Neural progenitor cell (in vitro differentiated cells): ENCODE results near the gene ADAMTS14. TPM values are rescaled to one million over a fixed set of nuclear protein-coding genes. Genes with fewer than 3 reads are reported as not detected.
"Not testable (repeated sequence)": the region's sequence is repeated elsewhere in the genome, so short reads cannot be mapped to it uniquely, and the experiment has no call there.

ENCODE experiments used
- DNase-seq: peaks from one replicate; pipeline ENCODE4 v3.0.0-alpha.2; 2016; ENCODE audit warnings: low spot score
- H2AFZ ChIP-seq: fragments of 200-600 bp; sonication (generic); replicated peaks from 2 replicates; pipeline ENCODE4 v1.6.1; 2016; ENCODE audit warnings: antibody characterized with exemption
- H3F3A ChIP-seq: fragments of 200-600 bp; sonication (generic); 2 replicates; pipeline ENCODE4 v1.6.1; 2016; ENCODE audit warnings: antibody characterized with exemption, low read depth
- H3K27ac ChIP-seq: fragments of 200-600 bp; sonication (generic); 2 replicates; pipeline ENCODE4 v1.5.1; 2016; ENCODE audit warnings: mild to moderate bottlenecking
- H3K27me3 ChIP-seq: fragments of 200-600 bp; sonication (generic); 2 replicates; pipeline ENCODE4 v1.6.1; 2016; ENCODE audit warnings: mild to moderate bottlenecking, moderate library complexity
- H3K36me3 ChIP-seq: fragments of 200-600 bp; sonication (generic); 2 replicates; pipeline ENCODE4 v1.5.1; 2016
- H3K4me1 ChIP-seq: fragments of 200-600 bp; sonication (generic); 2 replicates; pipeline ENCODE4 v1.6.1; 2016; ENCODE audit warnings: mixed run types
- H3K4me2 ChIP-seq: fragments of 200-600 bp; sonication (generic); 2 replicates; pipeline ENCODE4 v1.6.1; 2016
- H3K4me3 ChIP-seq: fragments of 200-600 bp; sonication (generic); 2 replicates; pipeline ENCODE4 v1.5.1; 2016
- H3K79me2 ChIP-seq: fragments of 200-600 bp; sonication (generic); 2 replicates; pipeline ENCODE4 v1.6.1; 2016; ENCODE audit warnings: low read depth
- H3K9ac ChIP-seq: fragments of 200-600 bp; sonication (generic); 2 replicates; pipeline ENCODE4 v1.6.1; 2016
- H3K9me3 ChIP-seq: fragments of 200-600 bp; sonication (generic); 2 replicates; pipeline ENCODE4 v1.5.1; 2016; ENCODE audit warnings: low read depth
- H4K20me1 ChIP-seq: fragments of 200-600 bp; sonication (generic); 2 replicates; pipeline ENCODE4 v1.6.1; 2016; ENCODE audit warnings: low read depth
- H3K27ac Mint-ChIP-seq: 3 replicates; pipeline ENCODE4 v1.8.0; 2021; ENCODE audit warnings: mixed read lengths
- H3K27me3 Mint-ChIP-seq: 2 replicates; pipeline ENCODE4 v1.8.0; 2022; ENCODE audit warnings: low read depth, mild to moderate bottlenecking, inconsistent platforms, moderate library complexity, mixed read lengths; ENCODE audit not compliant: insufficient read depth
- H3K36me3 Mint-ChIP-seq: 3 replicates; pipeline ENCODE4 v1.8.0; 2021; ENCODE audit warnings: mixed read lengths
- H3K4me1 Mint-ChIP-seq: 3 replicates; pipeline ENCODE4 v1.8.0; 2021; ENCODE audit warnings: mixed read lengths
- H3K4me3 Mint-ChIP-seq: 3 replicates; pipeline ENCODE4 v1.8.0; 2021; ENCODE audit warnings: mild to moderate bottlenecking, moderate library complexity, mixed read lengths
- H3K9me3 Mint-ChIP-seq: 3 replicates; pipeline ENCODE4 v1.8.0; 2020; ENCODE audit warnings: mixed read lengths
- CTCF ChIP-seq: fragments of 200-600 bp; sonication (generic); IDR thresholded peaks from 2 replicates; pipeline ENCODE4 v1.5.1; 2017; ENCODE audit warnings: antibody characterized with exemption, mild to moderate bottlenecking
- EZH2 ChIP-seq: fragments of 200-600 bp; sonication (generic); IDR thresholded peaks from 2 replicates; pipeline ENCODE4 v1.6.1; 2017; ENCODE audit warnings: antibody characterized with exemption, mild to moderate bottlenecking, moderate library complexity
- EZH2phosphoT487 ChIP-seq: fragments of 200-600 bp; sonication (generic); IDR thresholded peaks from 2 replicates; pipeline ENCODE4 v1.6.1; 2017; ENCODE audit warnings: antibody characterized with exemption
- total RNA-seq: library from RNA; depleted of rRNA; stranded (reverse); fragments of >200 nt; gene quantifications from 2 replicates; pipeline ENCODE4 v1.2.3, GENCODE V29; 2015; ENCODE audit warnings: low replicate concordance

The ADAMTS14 gene
- total RNA-seq, 1 donor from 2014 or later, result not detected

GRCh38 chr10:70622981-70623844 is 49.1 kb upstream of the ADAMTS14 start:
- no peak for DNase-seq
- peaks cover 25% of the 10 kb centered on the region for H3F3A ChIP-seq
- no peaks in the 10 kb centered on the region for H3K36me3 ChIP-seq
- H3K27ac Mint-ChIP-seq, result no peak overlapping the region
- H3K4me2 ChIP-seq, result no peak overlapping the region
- peaks cover 2% of the 10 kb centered on the region for H3K27me3 Mint-ChIP-seq
- no peaks in the 10 kb centered on the region for H3K79me2 ChIP-seq
- H3K9me3 ChIP-seq, result peaks cover 12% of the 10 kb centered on the region
- peaks cover 13% of the 10 kb centered on the region for H3K4me1 ChIP-seq
- no peak for TF ChIP-seq CTCF
- TF ChIP-seq EZH2, result no peak
- TF ChIP-seq EZH2phosphoT487, result no peak
- no peak overlapping the region for H3K9ac ChIP-seq
- H3K27ac ChIP-seq, result no peak overlapping the region
- H3K4me3 Mint-ChIP-seq, result no peak overlapping the region
- H3K27me3 ChIP-seq, result no peaks in the 10 kb centered on the region
- H3K4me1 Mint-ChIP-seq, result peaks cover 8% of the 10 kb centered on the region
- no peak overlapping the region for H2AFZ ChIP-seq
- no peaks in the 10 kb centered on the region for H3K36me3 Mint-ChIP-seq
- H4K20me1 ChIP-seq, result no peaks in the 10 kb centered on the region
- H3K4me3 ChIP-seq, result no peak overlapping the region
- peaks cover 11% of the 10 kb centered on the region for H3K9me3 Mint-ChIP-seq

GRCh38 chr10:70626056-70626455 is 46.2 kb upstream of the ADAMTS14 start:
- H3K9ac ChIP-seq, result no peak overlapping the region
- peaks cover 14% of the 10 kb centered on the region for H3K9me3 Mint-ChIP-seq
- no peak overlapping the region for H3K4me2 ChIP-seq
- H3K4me3 ChIP-seq, result no peak overlapping the region
- no peak overlapping the region for H3K4me3 Mint-ChIP-seq
- peaks cover 8% of the 10 kb centered on the region for H3K4me1 Mint-ChIP-seq
- peak overlapping the region; percentile 36 for H2AFZ ChIP-seq
- H3K27ac Mint-ChIP-seq, result no peak overlapping the region
- no peak overlapping the region for H3K27ac ChIP-seq
- H3K9me3 ChIP-seq, result no peaks in the 10 kb centered on the region
- H4K20me1 ChIP-seq, result no peaks in the 10 kb centered on the region
- no peak for DNase-seq
- no peaks in the 10 kb centered on the region for H3K36me3 Mint-ChIP-seq
- H3K27me3 ChIP-seq, result no peaks in the 10 kb centered on the region
- H3K36me3 ChIP-seq, result peaks cover 6% of the 10 kb centered on the region
- peaks cover 2% of the 10 kb centered on the region for H3K27me3 Mint-ChIP-seq
- no peaks in the 10 kb centered on the region for H3K79me2 ChIP-seq
- TF ChIP-seq EZH2phosphoT487 (no peak), CTCF (no peak), EZH2 (no peak)
- peaks cover 25% of the 10 kb centered on the region for H3F3A ChIP-seq
- H3K4me1 ChIP-seq, result peaks cover 13% of the 10 kb centered on the region

GRCh38 chr10:70629338-70629737 is 43.0 kb upstream of the ADAMTS14 start:
- peaks cover 14% of the 10 kb centered on the region for H3K9me3 Mint-ChIP-seq
- H3K4me1 Mint-ChIP-seq, result peaks cover 6% of the 10 kb centered on the region
- H3K4me3 Mint-ChIP-seq, result no peak overlapping the region
- Histone ChIP-seq H3K9ac (no peak overlapping the region), H3K27me3 (no peaks in the 10 kb centered on the region), H3K4me1 (peaks cover 17% of the 10 kb centered on the region), H3K79me2 (no peaks in the 10 kb centered on the region), H3K4me2 (no peak overlapping the region), H3K4me3 (no peak overlapping the region), H3K36me3 (peaks cover 6% of the 10 kb centered on the region), H3K9me3 (no peaks in the 10 kb centered on the region), H3F3A (peaks cover 12% of the 10 kb centered on the region), H4K20me1 (no peaks in the 10 kb centered on the region), H2AFZ (no peak overlapping the region), H3K27ac (no peak overlapping the region)
- no peak for TF ChIP-seq CTCF
- no peaks in the 10 kb centered on the region for H3K36me3 Mint-ChIP-seq
- no peak overlapping the region for H3K27ac Mint-ChIP-seq
- H3K27me3 Mint-ChIP-seq, result no peaks in the 10 kb centered on the region
- DNase-seq, result no peak

- not testable (repeated sequence) for H3K36me3 ChIP-seq, H3F3A ChIP-seq, H3K27ac Mint-ChIP-seq, H3K27me3 Mint-ChIP-seq, H3K4me1 ChIP-seq, H3K9ac ChIP-seq, H3K4me2 ChIP-seq, H3K36me3 Mint-ChIP-seq, H3K27me3 ChIP-seq, H4K20me1 ChIP-seq, H2AFZ ChIP-seq, H3K4me3 Mint-ChIP-seq, H3K4me1 Mint-ChIP-seq, H3K79me2 ChIP-seq, H3K27ac ChIP-seq, DNase-seq, H3K9me3 ChIP-seq, H3K4me3 ChIP-seq
- peaks cover 14% of the 10 kb centered on the region for H3K9me3 Mint-ChIP-seq
These were observed 40.6 kb upstream of the ADAMTS14 start for GRCh38 chr10:70631735-70632134.
